GM18951 (cell line): ENCODE data around the gene SLC27A2.

Source experiments
- POLR2A ChIP-seq: IDR thresholded peaks from 4 replicates; pipeline ENCODE4 v1.6.1; 2011; ENCODE audit warnings: mild to moderate bottlenecking; ENCODE audit not compliant: insufficient read length, insufficient read depth; ENCODE audit errors: extremely low read depth
- in situ Hi-C: fragments of 300-500 bp; cut with MboI; formaldehyde crosslinking; loops from one replicate; pipeline ENCODE4 v1.12.0; 2022; ENCODE audit warnings: low sequenced_read_pairs, mixed read lengths, inconsistent platforms; ENCODE audit not compliant: unreplicated experiment

The SLC27A2 gene

DNA sequence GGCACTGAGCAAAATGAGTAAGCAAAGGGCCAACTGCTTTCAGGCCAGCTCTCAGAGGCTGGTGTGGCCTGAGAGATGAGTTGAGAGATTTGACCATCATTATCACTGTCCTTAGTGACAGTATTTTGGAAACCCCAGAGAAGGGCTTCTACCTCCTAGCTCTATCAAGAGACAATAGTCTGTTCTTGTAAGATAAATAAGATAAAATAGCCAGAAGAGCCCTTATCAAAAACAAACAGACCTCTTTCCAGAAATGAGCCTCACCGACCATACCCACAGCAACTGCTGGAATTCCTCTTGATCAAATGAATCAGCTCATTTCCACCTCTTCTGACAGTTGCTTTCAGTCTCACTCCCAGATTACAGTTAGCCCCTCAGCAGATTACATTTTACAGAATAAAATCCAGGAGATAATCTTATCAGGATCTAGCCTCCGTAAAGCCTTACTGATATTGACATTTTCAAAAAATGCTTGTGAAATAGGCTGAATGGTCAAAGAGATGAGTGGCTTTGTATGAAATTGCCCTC is 79.0 kb downstream of the SLC27A2 start:
- in situ Hi-C loops: no loop called here
- TF ChIP-seq POLR2A: no peak

DNA sequence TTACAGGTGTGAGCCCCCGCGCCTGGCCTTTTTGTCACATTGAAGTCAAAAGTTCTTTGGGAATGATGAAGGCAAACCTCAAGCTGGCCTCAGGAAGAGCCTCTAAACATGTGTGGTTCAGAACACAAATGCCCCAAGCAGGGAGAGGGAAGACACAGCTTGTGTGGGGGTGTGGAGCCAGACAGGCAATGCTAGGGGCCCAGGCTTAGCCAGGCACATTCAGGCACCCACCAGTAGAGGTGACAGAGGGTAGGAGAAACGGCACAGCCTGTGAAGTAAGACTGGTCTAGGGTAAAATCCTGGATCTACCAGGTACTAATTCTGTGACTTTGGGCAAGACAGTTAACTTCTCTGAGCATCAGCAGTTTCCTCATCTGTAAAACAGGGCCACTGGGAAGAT is 80.0 kb downstream of the SLC27A2 start:
- TF ChIP-seq POLR2A: no peak
- in situ Hi-C loops: no loop called here

DNA sequence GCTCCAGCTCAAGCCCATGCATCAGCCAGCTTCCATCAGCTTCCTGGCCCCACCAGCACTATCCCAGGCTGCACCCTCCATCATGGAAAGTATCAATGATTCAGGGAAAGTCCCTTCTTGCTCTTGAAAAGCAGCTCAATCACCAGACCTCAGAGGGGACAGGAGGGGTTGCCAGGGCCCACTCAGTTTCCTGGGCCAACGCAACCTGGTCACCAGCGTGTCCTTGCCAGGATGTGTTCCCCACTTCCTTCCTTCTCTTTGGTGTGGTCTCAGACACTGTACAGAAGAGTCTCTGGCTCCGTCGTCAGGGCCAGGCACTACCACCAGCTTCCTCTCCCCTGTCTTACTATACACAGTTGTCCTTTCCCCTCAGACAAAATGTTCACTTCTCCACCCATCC is 80.5 kb downstream of the SLC27A2 start:
- in situ Hi-C loops: no loop called here
- TF ChIP-seq POLR2A: no peak

DNA sequence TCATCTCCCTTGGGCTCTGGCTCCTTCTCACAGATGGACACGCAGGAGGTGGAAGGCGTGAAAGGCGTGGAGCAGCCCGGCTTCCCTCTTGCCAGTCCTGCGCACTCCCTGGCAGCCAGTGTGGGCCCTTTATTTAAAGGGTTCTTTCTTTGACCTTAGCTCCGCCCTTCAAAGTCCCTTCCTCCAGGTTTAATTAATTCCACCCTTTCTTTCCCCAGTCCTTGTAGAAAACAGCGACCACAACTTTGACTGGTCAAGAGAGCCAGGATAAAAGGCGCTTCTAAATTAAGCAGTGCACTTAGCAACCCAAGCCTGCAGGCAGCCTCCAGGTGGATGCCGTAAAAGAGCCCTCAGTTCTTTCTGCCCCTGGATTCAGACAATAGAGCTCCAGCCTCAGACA is 83.6 kb downstream of the SLC27A2 start, which contains the start of gene HDC:
Gene HDC, minus strand, starts transcription at position 107 of the 400 bp plus-strand sequence. Its CDS starts 103 bp downstream, at position 4.
- in situ Hi-C loops: no loop called here
- no peak for TF ChIP-seq POLR2A

DNA sequence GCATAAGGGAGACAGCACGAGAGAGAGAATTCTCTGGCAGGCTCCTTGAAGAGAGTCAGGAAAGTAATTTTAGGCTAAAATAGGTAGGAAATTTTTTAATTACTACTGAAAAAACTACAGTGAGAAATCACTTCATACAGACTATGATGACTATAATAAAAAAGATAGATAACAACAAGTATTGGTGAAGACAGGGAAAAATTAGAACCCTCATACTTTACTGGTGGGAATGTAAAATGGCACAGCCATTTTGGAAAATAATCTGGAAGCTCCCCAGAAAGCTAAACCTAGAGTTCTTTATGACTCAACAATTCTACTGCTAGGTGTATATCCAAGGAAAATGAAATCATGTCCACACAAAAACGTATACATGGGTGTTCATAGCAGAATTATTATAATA is 85.6 kb downstream of the SLC27A2 start:
- no peak for TF ChIP-seq POLR2A
- in situ Hi-C loops: no loop called here

DNA sequence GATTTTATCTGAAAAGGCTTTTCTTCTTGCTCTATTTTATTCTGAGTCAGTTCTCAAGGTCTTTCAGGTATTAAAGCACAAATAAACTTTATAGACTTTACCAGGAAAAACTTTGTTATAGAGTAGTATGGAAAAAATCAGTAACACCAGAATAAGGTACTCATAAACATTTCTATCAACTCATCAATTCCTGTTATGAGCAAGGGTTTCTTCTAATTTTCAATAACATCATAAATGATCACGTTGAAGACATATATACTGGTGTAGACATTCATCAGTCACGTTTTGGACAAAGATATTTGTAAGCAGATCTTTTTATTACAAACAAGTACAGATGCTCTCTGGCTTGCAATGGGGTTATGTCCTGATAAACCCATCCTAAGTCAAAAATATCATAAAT is 93.1 kb downstream of the SLC27A2 start:
- TF ChIP-seq POLR2A: no peak
- in situ Hi-C loops: no loop called here

DNA sequence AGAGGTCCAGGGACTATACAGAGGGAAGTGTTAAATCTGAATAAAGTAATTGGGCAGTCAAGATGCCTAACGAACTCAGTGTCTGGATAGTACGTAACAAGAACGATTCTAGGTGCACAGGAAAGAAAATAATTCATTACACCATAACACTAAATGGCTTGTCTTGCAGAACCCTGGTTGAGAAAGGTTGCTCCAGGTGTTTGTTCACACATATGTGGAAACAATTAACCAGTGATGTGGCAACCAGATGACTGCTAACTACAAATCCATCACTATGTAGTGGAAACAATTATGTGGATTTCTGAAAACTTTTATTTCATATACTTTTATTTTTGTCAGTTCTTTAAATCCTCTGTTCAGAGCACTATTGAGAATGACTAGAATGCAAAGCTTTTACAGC is 93.9 kb downstream of the SLC27A2 start:
- TF ChIP-seq POLR2A: no peak
- in situ Hi-C loops: no loop called here

DNA sequence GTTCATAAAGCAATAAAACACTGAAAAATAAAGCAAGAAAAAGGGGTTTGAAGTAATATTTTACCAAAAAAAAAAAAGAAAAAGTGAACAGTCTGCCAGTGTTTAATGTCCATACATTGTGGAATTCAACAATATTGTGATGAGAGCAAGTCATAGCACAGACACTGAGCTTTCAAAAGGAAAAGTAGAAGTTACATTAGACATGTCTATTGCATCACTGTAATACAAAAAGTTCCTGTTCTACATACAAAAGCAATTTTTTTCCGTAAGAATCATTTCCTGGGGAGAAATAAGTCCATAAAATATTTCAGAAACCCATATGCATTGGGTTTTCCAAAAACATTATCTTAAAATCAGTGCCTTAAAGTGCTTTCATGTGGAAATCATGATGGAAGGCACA is 95.4 kb downstream of the SLC27A2 start:
- in situ Hi-C loops: no loop called here
- no peak for TF ChIP-seq POLR2A

DNA sequence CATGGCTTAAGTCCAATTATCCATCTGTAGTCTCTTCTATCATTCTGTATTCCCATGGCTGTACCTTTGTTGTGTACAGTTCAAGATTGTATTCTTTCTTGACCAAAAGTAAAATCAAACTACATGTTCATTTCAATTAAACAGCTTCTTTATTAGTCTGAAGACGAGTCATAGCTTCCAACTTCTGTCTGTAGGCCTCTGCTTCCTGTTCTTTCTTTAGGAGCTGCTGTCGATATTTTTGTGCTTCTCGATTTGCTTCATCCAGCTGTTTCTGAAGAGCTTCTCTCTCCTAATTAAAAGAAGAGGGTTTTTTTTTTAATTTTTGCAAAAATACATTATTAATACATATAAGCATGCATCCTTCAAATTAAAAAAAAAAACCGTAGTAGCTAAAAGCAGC is 96.5 kb downstream of the SLC27A2 start:
- in situ Hi-C loops: no loop called here
- TF ChIP-seq POLR2A: no peak

DNA sequence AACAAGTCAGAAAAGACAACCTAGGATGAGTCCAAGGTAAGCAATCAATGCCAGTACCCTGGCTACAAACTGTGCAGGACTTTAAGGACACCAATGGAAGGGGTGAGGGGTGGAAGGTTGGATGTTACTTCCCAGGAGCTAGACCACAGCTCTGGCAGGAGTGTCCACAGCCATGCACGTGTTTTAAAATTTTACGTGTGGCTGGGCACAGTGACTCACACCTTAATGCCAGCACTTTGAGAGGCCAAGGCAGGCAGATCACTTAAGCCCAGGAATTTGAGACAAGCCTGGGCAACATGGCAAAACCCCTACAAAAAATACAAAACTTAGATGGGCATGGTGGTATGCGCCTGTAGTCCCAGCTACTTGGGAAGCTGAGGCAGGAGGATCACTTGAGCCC is 98.3 kb downstream of the SLC27A2 start:
- in situ Hi-C loops: no loop called here
- no peak for TF ChIP-seq POLR2A

DNA sequence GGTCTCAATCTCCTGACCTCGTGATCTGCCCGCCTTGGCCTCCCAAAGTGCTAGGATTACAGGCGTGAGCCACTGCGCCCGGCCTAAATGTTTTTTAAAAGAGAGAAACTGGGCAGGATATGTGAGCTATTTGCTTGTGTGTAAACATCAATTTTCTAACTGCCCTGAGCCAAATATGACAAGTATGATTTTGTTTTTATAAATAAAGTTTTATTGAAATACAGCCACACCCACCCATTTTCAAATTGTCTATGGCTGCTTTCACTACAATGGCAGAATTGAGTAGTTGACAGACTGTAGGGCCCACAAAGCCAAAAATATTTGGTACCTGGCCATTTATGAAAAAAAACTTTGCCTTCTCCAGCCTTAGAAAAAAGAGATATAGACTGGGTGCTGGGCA is 99.4 kb downstream of the SLC27A2 start:
- in situ Hi-C loops: no loop called here
- no peak for TF ChIP-seq POLR2A
